Stomach (tissue), 9 donors: Measurements from ENCODE around the gene PCDH7. TPM values are rescaled to one million over a fixed set of nuclear protein-coding genes. Genes with fewer than 3 reads are reported as not detected.

ENCODE experiments used
- DNase-seq, 2 donors: peaks; one replicate each; pipeline versions ENCODE4 v3.0.0 to v3.0.0-alpha.2; 2013 to 2019
- H3K27ac ChIP-seq, 5 donors: fragments of 200-600 bp in 4 of 5; sonication (generic) in 4 of 5; one replicate each; pipeline ENCODE4 v1.5.1; 2013 to 2019; ENCODE audit warnings: mild to moderate bottlenecking in 1 of 5, moderate library complexity in 1 of 5
- H3K27me3 ChIP-seq, 3 donors: fragments of 200-600 bp; sonication (generic); one replicate each; pipeline ENCODE4 v1.5.1; 2017 to 2019; ENCODE audit warnings: mixed run types in 1 of 3
- H3K36me3 ChIP-seq, 4 donors: fragments of 200-600 bp; sonication (generic); 1 replicate in 3 of 4; 2 replicates in 1 of 4; pipeline ENCODE4 v1.5.1; 2016 to 2019
- H3K4me1 ChIP-seq, 4 donors: fragments of 200-600 bp; sonication (generic); one replicate each; pipeline ENCODE4 v1.5.1; 2016 to 2019
- H3K4me3 ChIP-seq, 4 donors: fragments of 200-600 bp; sonication (generic) in 3 of 4; one replicate each; pipeline ENCODE4 v1.5.1; 2016 to 2019; ENCODE audit warnings: mild to moderate bottlenecking in 1 of 4
- H3K9me3 ChIP-seq, 4 donors: fragments of 200-600 bp; sonication (generic); one replicate each; pipeline ENCODE4 v1.5.1; 2016 to 2019
- EP300 ChIP-seq: sonication (generic); formaldehyde crosslinking; IDR thresholded peaks from one replicate; pipeline ENCODE4 v1.6.1; 2017; ENCODE audit warnings: antibody characterized with exemption
- POLR2A ChIP-seq, 4 donors: fragments of 450-650 bp; IDR thresholded peaks; one replicate each; pipeline ENCODE4 v1.6.1; 2016; ENCODE audit warnings: antibody characterized with exemption in 4 of 4, control low read depth in 2 of 4, mild to moderate bottlenecking in 1 of 4, moderate library complexity in 1 of 4
- POLR2AphosphoS5 ChIP-seq, 3 donors: sonication (generic); formaldehyde crosslinking; IDR thresholded peaks; one replicate each; pipeline ENCODE4 v1.6.1; 2016; ENCODE audit warnings: antibody characterized with exemption in 3 of 3
- WGBS, 5 donors: extraction: QIAGEN DNeasy Blood & Tissue Kit in 3 of 5; methylation state at CpG; one replicate each; pipeline versions ENCODE4 v1.1.5 to v1.1.7; 2013 to 2018; 5-methylcytosine and 5-hydroxymethylcytosine counted together
- intact Hi-C: fragments of 100-400 bp; cut with DNase I; formaldehyde crosslinking; loops from one replicate; pipeline ENCODE4 v1.15.1; 2023; ENCODE audit warnings: low total_unique reads
- polyA plus RNA-seq, 3 donors: library from polyadenylated mRNA; stranded (reverse); fragments of 200-250 nt; gene quantifications; one replicate each; pipeline ENCODE4 v1.2.3, GENCODE V29; 2013
- total RNA-seq, 5 donors: library from RNA; depleted of rRNA; stranded (reverse); fragments of >200 nt; gene quantifications; one replicate each; pipeline versions ENCODE4 v1.1.0 to v1.2.3, GENCODE V29; 2014 to 2016
- TF ChIP-seq, protein P1 (sequence below), 7 experiments: fragments of 450-650 bp in 4 of 7; fragments of 200-600 bp in 3 of 7; sonication (generic) in 3 of 7; IDR thresholded peaks; one replicate each; pipeline ENCODE4 v1.5.1; 2016 to 2019; ENCODE audit warnings: antibody characterized with exemption in 7 of 7, control low read depth in 2 of 7, mild to moderate bottlenecking in 1 of 7
- donor health status: healthy with polysubstance abuse.
- donor health status: Bipolar disorder and iron deficiency.
- donor health status: healthy.

Gene PCDH7
- total and polyA plus RNA-seq, 8 donors: 2.3 to 130 (median 42.9) TPM

DNA sequence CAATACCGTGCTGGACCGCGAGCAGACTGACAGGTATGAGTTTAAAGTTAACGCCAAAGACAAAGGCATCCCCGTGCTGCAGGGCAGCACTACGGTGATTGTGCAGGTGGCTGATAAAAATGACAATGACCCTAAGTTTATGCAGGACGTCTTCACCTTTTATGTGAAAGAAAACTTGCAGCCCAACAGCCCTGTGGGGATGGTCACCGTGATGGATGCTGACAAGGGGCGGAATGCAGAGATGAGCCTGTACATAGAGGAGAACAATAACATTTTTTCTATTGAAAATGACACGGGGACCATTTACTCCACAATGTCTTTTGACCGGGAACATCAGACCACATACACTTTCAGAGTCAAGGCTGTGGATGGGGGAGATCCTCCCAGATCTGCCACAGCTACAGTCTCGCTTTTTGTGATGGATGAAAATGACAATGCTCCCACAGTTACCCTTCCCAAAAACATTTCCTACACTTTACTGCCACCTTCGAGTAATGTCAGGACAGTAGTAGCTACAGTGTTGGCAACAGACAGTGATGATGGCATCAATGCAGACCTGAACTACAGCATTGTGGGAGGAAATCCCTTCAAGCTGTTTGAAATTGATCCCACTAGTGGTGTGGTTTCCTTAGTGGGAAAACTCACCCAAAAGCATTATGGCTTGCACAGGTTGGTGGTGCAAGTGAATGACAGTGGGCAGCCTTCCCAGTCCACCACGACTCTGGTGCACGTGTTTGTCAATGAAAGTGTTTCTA, 3.2 kb downstream of the PCDH7 start:
- Histone ChIP-seq H3K27ac (peak overlapping the region in 3 of 5 donors; percentile 31 to 85 (median 83)), H3K9me3 (no peaks in the 10 kb centered on the region), H3K4me1 (peaks cover 5 to 42% (median 35%) of the 10 kb centered on the region in 4 donors), H3K36me3 (no peaks in the 10 kb centered on the region), H3K27me3 (peaks cover 0 to 60% (median 30%) of the 10 kb centered on the region in 3 donors), H3K4me3 (peak overlapping the region; percentile 60 to 77 (median 72))
- peak in 1 of 2 donors; percentile 8 for DNase-seq
- TF ChIP-seq POLR2A (IDR thresholded peaks at IDR 0.05) (no peak), EP300 (no peak), POLR2AphosphoS5 (IDR thresholded peaks at IDR 0.05) (no peak)
- TF ChIP-seq, protein P1, sequence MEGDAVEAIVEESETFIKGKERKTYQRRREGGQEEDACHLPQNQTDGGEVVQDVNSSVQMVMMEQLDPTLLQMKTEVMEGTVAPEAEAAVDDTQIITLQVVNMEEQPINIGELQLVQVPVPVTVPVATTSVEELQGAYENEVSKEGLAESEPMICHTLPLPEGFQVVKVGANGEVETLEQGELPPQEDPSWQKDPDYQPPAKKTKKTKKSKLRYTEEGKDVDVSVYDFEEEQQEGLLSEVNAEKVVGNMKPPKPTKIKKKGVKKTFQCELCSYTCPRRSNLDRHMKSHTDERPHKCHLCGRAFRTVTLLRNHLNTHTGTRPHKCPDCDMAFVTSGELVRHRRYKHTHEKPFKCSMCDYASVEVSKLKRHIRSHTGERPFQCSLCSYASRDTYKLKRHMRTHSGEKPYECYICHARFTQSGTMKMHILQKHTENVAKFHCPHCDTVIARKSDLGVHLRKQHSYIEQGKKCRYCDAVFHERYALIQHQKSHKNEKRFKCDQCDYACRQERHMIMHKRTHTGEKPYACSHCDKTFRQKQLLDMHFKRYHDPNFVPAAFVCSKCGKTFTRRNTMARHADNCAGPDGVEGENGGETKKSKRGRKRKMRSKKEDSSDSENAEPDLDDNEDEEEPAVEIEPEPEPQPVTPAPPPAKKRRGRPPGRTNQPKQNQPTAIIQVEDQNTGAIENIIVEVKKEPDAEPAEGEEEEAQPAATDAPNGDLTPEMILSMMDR (IDR thresholded peaks at IDR 0.05): no peak
- WGBS, 5 donors: 21 to 33% (median 31%) methylated on average over 14 to 15 of the region's 15 CpGs
- intact Hi-C loops: no loop called here

DNA sequence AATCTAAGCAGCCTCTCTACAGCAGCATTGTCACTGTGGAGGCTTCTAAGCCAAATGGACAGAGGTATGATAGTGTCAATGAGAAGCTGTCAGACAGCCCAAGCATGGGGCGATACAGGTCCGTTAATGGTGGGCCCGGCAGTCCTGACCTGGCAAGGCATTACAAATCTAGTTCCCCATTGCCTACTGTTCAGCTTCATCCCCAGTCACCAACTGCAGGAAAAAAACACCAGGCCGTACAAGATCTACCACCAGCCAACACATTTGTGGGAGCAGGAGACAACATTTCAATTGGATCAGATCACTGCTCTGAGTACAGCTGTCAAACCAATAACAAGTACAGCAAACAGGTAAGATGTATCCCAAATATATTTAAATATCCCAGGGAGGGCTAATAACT, 4.1 kb downstream of the PCDH7 start:
- DNase-seq: peak in 1 of 2 donors; percentile 8
- Histone ChIP-seq H3K27me3 (peaks cover 0 to 51% (median 28%) of the 10 kb centered on the region in 3 donors), H3K27ac (peak overlapping the region in 1 of 5 donors; percentile 83), H3K4me1 (peaks cover 5 to 33% (median 26%) of the 10 kb centered on the region in 4 donors), H3K4me3 (peak overlapping the region; percentile 60 to 77 (median 72)), H3K36me3 (no peaks in the 10 kb centered on the region), H3K9me3 (no peaks in the 10 kb centered on the region)
- WGBS, 5 donors: 27 to 45% (median 33%) methylated on average over 4 of the region's 4 CpGs
- intact Hi-C loops: no loop called here
- no peak for TF ChIP-seq POLR2AphosphoS5 (IDR thresholded peaks at IDR 0.05)
- TF ChIP-seq, protein P1 (IDR thresholded peaks at IDR 0.05): no peak
- no peak for TF ChIP-seq EP300
- no peak for TF ChIP-seq POLR2A (IDR thresholded peaks at IDR 0.05)

DNA sequence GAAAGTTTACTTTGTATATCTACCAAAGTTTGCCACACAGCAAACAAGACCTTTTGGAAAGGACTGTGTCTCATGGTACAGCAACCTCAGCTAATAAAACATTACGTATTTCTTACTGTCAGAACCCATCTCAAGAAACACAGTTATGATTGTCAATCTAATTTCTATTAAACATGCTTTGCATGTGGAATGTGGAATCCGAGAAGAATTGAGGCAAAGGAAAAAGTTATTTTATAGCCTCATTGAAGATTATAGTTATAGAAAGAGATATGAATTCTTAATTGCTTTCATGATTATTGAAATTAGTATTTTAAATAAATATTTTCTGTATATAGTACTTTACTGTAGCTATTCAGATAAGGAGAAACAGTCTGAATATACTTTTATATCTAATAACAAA, 5.4 kb downstream of the PCDH7 start:
- intact Hi-C loops: no loop called here
- 22 to 42% (median 25%) methylated on average over 2 of the region's 2 CpGs for WGBS, 5 donors
- TF ChIP-seq EP300 (no peak), POLR2A (IDR thresholded peaks at IDR 0.05) (no peak), POLR2AphosphoS5 (IDR thresholded peaks at IDR 0.05) (no peak)
- TF ChIP-seq, protein P1 (IDR thresholded peaks at IDR 0.05): no peak
- H3K27ac ChIP-seq: no peak overlapping the region
- no peak for DNase-seq
- peaks cover 0 to 38% (median 16%) of the 10 kb centered on the region in 3 donors for H3K27me3 ChIP-seq
- H3K9me3 ChIP-seq: no peaks in the 10 kb centered on the region
- H3K4me1 ChIP-seq: peaks cover 5 to 26% (median 14%) of the 10 kb centered on the region in 4 donors
- H3K4me3 ChIP-seq: peak overlapping the region; percentile 13 to 77 (median 72)
- no peaks in the 10 kb centered on the region for H3K36me3 ChIP-seq

DNA sequence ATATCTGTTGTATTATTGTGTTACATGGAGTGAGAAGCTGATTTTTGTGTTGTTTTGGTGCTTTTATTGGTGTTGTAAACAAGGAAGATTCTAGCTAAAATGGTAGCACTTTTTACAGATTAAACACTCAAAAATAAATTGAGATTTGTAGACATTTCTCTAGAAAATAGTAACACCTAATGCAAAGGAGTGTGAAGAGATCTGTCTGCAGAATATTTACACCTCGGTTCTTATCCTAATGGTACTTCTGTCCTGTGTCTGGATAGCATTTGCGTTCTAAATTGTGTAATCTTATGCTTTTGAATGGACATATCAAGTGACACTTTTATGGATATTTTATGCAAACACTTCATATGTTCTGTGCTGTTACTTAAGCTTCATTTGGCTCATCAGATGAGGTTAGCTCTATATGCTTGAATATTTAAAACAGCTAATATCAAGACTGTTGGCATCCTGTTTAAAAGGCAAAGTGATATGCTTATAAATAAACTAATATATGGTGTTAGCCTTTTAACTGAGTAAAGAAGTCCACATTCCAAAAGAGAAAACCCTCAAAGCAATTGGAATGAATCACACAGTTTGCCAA, 6.0 kb downstream of the PCDH7 start:
- Histone ChIP-seq H3K4me3 (peak overlapping the region; percentile 13 to 77 (median 72)), H3K9me3 (no peaks in the 10 kb centered on the region), H3K4me1 (peaks cover 5 to 21% (median 8%) of the 10 kb centered on the region in 4 donors), H3K27me3 (peaks cover 0 to 32% (median 12%) of the 10 kb centered on the region in 3 donors), H3K27ac (no peak overlapping the region), H3K36me3 (no peaks in the 10 kb centered on the region)
- 17 to 30% (median 27%) methylated on average over 2 of the region's 2 CpGs for WGBS, 5 donors
- TF ChIP-seq EP300: no peak
- no peak for TF ChIP-seq POLR2AphosphoS5 (IDR thresholded peaks at IDR 0.05)
- TF ChIP-seq POLR2A (IDR thresholded peaks at IDR 0.05): no peak
- TF ChIP-seq, protein P1 (IDR thresholded peaks at IDR 0.05): no peak
- intact Hi-C loops: no loop called here
- DNase-seq: no peak
